ENCODE results near the gene GRIK2. TPM values are rescaled to one million over a fixed set of nuclear protein-coding genes. Genes with fewer than 3 reads are reported as not detected.

GRIK2 gene
- total RNA-seq, 1 experiment from 2014 or later, result 0.29 TPM

DNA sequence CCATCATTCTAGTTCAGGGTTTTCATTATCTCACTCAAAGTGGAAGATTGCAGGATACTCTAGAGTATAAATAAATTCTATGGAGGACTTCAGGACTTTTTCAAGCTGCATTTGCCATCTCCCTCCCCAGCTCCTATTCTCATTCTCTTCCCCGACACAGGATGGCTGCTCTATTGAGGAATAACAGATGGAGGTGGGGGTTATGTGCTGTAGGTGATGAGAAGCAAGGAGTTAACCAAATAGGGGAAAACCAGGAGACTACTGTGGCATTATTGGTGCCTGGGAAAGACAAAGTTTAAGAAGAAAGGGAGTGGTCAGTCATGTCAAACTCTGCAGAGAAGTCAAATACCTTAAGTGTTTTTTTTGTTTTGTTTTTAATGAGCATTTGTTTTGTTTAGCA lies 109.3 kb downstream of the GRIK2 start:
- TF ChIP-seq, protein P1, sequence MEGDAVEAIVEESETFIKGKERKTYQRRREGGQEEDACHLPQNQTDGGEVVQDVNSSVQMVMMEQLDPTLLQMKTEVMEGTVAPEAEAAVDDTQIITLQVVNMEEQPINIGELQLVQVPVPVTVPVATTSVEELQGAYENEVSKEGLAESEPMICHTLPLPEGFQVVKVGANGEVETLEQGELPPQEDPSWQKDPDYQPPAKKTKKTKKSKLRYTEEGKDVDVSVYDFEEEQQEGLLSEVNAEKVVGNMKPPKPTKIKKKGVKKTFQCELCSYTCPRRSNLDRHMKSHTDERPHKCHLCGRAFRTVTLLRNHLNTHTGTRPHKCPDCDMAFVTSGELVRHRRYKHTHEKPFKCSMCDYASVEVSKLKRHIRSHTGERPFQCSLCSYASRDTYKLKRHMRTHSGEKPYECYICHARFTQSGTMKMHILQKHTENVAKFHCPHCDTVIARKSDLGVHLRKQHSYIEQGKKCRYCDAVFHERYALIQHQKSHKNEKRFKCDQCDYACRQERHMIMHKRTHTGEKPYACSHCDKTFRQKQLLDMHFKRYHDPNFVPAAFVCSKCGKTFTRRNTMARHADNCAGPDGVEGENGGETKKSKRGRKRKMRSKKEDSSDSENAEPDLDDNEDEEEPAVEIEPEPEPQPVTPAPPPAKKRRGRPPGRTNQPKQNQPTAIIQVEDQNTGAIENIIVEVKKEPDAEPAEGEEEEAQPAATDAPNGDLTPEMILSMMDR (IDR thresholded peaks at IDR 0.05; ENCODE audit: insufficient read depth in 1 of 2, low read depth in 1 of 2, low read length in 1 of 2, severe bottlenecking in 1 of 2, unreplicated experiment in 1 of 2), result no peak
- Mint-ChIP-seq H3K27me3 (ENCODE audit: insufficient read depth, unreplicated experiment) (peaks cover 4% of the 10 kb centered on the region), H3K4me3 (ENCODE audit: unreplicated experiment) (no peak overlapping the region), H3K9me3 (ENCODE audit: unreplicated experiment) (no peaks in the 10 kb centered on the region), H3K36me3 (ENCODE audit: insufficient read depth, unreplicated experiment) (no peaks in the 10 kb centered on the region), H3K4me1 (ENCODE audit: low read depth, unreplicated experiment) (no peaks in the 10 kb centered on the region), H3K27ac (ENCODE audit: unreplicated experiment) (no peak overlapping the region)
- POLR2A ChIA-PET, result no interaction called here
- no TSS peak for BruUV-seq (replicated peaks)
- CTCF ChIA-PET, result no interaction called here
- DNase-seq, result no peak
- Histone ChIP-seq H3K9me3 (no peaks in the 10 kb centered on the region), H3K4me1 (no peaks in the 10 kb centered on the region), H3K27me3 (replicated peaks; ENCODE audit: control insufficient read depth, insufficient read depth, low read length) (no peaks in the 10 kb centered on the region), H3K36me3 (ENCODE audit: control insufficient read depth, insufficient read depth, low read length) (no peaks in the 10 kb centered on the region), H3K4me3 (ENCODE audit: low read depth, low read length) (no peak overlapping the region)
- intact Hi-C loops (cut with micrococcal nuclease; ENCODE audit: unreplicated experiment), result no loop called here

DNA sequence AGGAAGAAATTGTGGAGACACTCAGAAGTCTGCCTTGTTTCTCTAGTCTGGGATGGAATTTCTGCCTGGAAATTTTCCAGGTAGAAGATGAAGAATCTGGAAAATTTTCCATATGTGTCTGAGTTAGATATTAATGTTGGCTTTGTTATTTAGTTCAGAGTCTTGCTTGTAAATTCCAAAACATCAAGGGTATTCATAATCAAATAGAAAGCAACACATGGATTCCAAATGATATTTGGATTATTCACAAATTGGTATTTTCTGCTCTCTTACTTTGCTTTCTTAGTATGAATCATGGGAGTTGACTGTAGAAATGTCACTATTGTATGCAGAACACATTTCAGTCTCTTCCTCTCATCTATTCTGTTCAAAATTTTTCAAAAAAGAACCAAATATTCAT lies 116.0 kb downstream of the GRIK2 start:
- no peak overlapping the region for H3K4me3 Mint-ChIP-seq (ENCODE audit: unreplicated experiment)
- H3K27me3 Mint-ChIP-seq (ENCODE audit: insufficient read depth, unreplicated experiment), result no peaks in the 10 kb centered on the region
- TF ChIP-seq, protein P1 (IDR thresholded peaks at IDR 0.05; ENCODE audit: insufficient read depth in 1 of 2, low read depth in 1 of 2, low read length in 1 of 2, severe bottlenecking in 1 of 2, unreplicated experiment in 1 of 2), result no peak
- no peaks in the 10 kb centered on the region for H3K9me3 ChIP-seq
- CTCF ChIA-PET, result no interaction called here
- no TSS peak for BruUV-seq (replicated peaks)
- no peaks in the 10 kb centered on the region for H3K9me3 Mint-ChIP-seq (ENCODE audit: unreplicated experiment)
- H3K36me3 ChIP-seq (ENCODE audit: control insufficient read depth, insufficient read depth, low read length), result no peaks in the 10 kb centered on the region
- H3K4me1 Mint-ChIP-seq (ENCODE audit: low read depth, unreplicated experiment), result no peaks in the 10 kb centered on the region
- H3K27ac Mint-ChIP-seq (ENCODE audit: unreplicated experiment), result no peak overlapping the region
- POLR2A ChIA-PET, result no interaction called here
- no peaks in the 10 kb centered on the region for H3K36me3 Mint-ChIP-seq (ENCODE audit: insufficient read depth, unreplicated experiment)
- intact Hi-C loops (cut with micrococcal nuclease; ENCODE audit: unreplicated experiment), result no loop called here
- H3K4me1 ChIP-seq, result no peaks in the 10 kb centered on the region
- no peaks in the 10 kb centered on the region for H3K27me3 ChIP-seq (replicated peaks; ENCODE audit: control insufficient read depth, insufficient read depth, low read length)
- no peak overlapping the region for H3K4me3 ChIP-seq (ENCODE audit: low read depth, low read length)
- DNase-seq, result no peak

DNA sequence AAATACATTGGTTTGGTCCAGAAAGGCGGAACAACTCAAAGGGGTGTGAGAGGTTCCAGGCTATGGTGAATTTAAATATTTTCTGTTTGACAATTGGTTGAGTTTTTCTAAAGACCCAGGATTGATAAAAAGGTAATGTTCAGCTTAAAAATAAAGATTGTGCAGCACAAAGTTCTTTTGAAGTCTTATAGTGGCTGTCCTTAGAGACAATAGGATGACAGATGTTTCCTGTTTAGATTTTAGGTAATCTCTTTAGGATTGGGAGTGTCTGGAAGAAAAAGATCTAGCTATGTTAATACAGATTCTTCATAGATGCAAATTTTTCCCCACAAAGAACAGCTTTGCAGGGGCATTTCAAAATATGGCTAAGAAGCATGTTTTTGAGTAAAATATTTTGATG lies 119.7 kb downstream of the GRIK2 start:
- no peaks in the 10 kb centered on the region for H3K4me1 Mint-ChIP-seq (ENCODE audit: low read depth, unreplicated experiment)
- ChIA-PET POLR2A (no interaction called here), CTCF (no interaction called here)
- H3K9me3 Mint-ChIP-seq (ENCODE audit: unreplicated experiment), result no peaks in the 10 kb centered on the region
- no peaks in the 10 kb centered on the region for H3K36me3 ChIP-seq (ENCODE audit: control insufficient read depth, insufficient read depth, low read length)
- no peaks in the 10 kb centered on the region for H3K4me1 ChIP-seq
- intact Hi-C loops (cut with micrococcal nuclease; ENCODE audit: unreplicated experiment), result no loop called here
- H3K36me3 Mint-ChIP-seq (ENCODE audit: insufficient read depth, unreplicated experiment), result no peaks in the 10 kb centered on the region
- H3K27ac Mint-ChIP-seq (ENCODE audit: unreplicated experiment), result no peak overlapping the region
- no peaks in the 10 kb centered on the region for H3K27me3 ChIP-seq (replicated peaks; ENCODE audit: control insufficient read depth, insufficient read depth, low read length)
- H3K4me3 ChIP-seq (ENCODE audit: low read depth, low read length), result no peak overlapping the region
- H3K9me3 ChIP-seq, result no peaks in the 10 kb centered on the region
- no TSS peak for BruUV-seq (replicated peaks)
- DNase-seq, result no peak
- TF ChIP-seq, protein P1 (IDR thresholded peaks at IDR 0.05; ENCODE audit: insufficient read depth in 1 of 2, low read depth in 1 of 2, low read length in 1 of 2, severe bottlenecking in 1 of 2, unreplicated experiment in 1 of 2), result no peak
- no peak overlapping the region for H3K4me3 Mint-ChIP-seq (ENCODE audit: unreplicated experiment)
- H3K27me3 Mint-ChIP-seq (ENCODE audit: insufficient read depth, unreplicated experiment), result no peaks in the 10 kb centered on the region
